K562 (cell line): ENCODE measurements around the gene CASR. TPM values are rescaled to one million over a fixed set of nuclear protein-coding genes. Genes with fewer than 3 reads are reported as not detected.

Experiments
- CHD4 ChIP-seq: fragments of 200-600 bp; sonication (generic); IDR thresholded peaks from 3 replicates; pipeline ENCODE4 v1.6.1; 2012; ENCODE audit warnings: low read depth, mild to moderate bottlenecking, mixed read lengths, low read length, inconsistent platforms; ENCODE audit not compliant: insufficient read depth, insufficient replicate concordance, poor library complexity, severe bottlenecking
- NELFE ChIP-seq: IDR thresholded peaks from 2 replicates; pipeline ENCODE4 v1.6.1; 2011; ENCODE audit warnings: mild to moderate bottlenecking; ENCODE audit not compliant: insufficient read depth, insufficient read length
- PHB ChIP-seq: fragments of 250-450 bp; sonication (Bioruptor Pico); IDR thresholded peaks from 2 replicates; pipeline ENCODE4 v1.5.0; 2021
- ZSCAN29 ChIP-seq: fragments of 450-650 bp; IDR thresholded peaks from 2 replicates; pipeline ENCODE4 v1.6.1; 2017
- polyA plus RNA-seq, 8 experiments: library from polyadenylated mRNA; depleted of rRNA in 4 of 8; stranded (reverse) in 5 of 8; unstranded in 3 of 8; fragments of >200 nt; fragmentation: Nextera tagmentation in 2 of 8; fragmentation: Illumina TruSeq in 1 of 8; extraction: Ambion mirVana in 2 of 8; extraction: Trizol in 1 of 8; gene quantifications; 2 replicates each; pipeline versions ENCODE4 v1.2.1 to v1.2.3, GENCODE V29; 2011 to 2014; ENCODE audit warnings: inconsistent platforms in 1 of 8, missing spikeins in 1 of 8
- total RNA-seq, 7 experiments: library from RNA; depleted of rRNA in 6 of 7; stranded (reverse); fragments of >200 nt in 6 of 7; fragmentation: Illumina TruSeq in 2 of 7; extraction: Trizol in 2 of 7; gene quantifications; 2 replicates each; pipeline versions ENCODE4 v1.2.1 to v1.2.3, GENCODE V29; 2011 to 2021; ENCODE audit warnings: low replicate concordance in 1 of 7
- TF ChIP-seq, protein P1 (sequence below): fragments of 250-450 bp; sonication (Bioruptor Pico); IDR thresholded peaks from 2 replicates; pipeline ENCODE4 v1.4.0; 2020
- TF ChIP-seq, protein P2 (sequence below): sonication (generic); formaldehyde crosslinking; IDR thresholded peaks from 2 replicates; pipeline ENCODE4 v1.8.0; 2022; ENCODE audit warnings: mild to moderate bottlenecking, missing genetic modification reagents

CASR gene
- total and polyA plus RNA-seq, 9 of the 15 experiments (the other 6 are each of a cell fraction or from before 2014, with no cell fraction given) = not detected

DNA sequence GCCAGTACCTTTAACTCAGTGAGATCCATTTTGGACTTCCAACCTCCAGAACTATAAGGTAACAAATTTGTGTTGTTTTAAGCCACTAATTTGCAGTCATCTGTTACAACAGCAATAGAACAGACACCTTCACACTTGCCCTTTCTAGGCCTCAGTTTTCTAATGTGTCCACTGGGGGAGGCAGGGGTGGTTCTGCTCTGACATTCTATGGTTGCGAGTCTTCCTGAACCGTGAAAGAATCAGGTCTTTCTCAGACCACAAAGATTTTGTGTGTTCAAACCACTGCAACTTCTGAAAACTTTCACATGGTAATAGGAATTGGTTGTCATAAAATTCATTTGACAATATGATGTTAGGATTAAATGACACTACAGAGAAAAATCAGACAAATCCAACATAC is 114.8 kb downstream of the CASR start (continued):
- TF ChIP-seq, protein P1, sequence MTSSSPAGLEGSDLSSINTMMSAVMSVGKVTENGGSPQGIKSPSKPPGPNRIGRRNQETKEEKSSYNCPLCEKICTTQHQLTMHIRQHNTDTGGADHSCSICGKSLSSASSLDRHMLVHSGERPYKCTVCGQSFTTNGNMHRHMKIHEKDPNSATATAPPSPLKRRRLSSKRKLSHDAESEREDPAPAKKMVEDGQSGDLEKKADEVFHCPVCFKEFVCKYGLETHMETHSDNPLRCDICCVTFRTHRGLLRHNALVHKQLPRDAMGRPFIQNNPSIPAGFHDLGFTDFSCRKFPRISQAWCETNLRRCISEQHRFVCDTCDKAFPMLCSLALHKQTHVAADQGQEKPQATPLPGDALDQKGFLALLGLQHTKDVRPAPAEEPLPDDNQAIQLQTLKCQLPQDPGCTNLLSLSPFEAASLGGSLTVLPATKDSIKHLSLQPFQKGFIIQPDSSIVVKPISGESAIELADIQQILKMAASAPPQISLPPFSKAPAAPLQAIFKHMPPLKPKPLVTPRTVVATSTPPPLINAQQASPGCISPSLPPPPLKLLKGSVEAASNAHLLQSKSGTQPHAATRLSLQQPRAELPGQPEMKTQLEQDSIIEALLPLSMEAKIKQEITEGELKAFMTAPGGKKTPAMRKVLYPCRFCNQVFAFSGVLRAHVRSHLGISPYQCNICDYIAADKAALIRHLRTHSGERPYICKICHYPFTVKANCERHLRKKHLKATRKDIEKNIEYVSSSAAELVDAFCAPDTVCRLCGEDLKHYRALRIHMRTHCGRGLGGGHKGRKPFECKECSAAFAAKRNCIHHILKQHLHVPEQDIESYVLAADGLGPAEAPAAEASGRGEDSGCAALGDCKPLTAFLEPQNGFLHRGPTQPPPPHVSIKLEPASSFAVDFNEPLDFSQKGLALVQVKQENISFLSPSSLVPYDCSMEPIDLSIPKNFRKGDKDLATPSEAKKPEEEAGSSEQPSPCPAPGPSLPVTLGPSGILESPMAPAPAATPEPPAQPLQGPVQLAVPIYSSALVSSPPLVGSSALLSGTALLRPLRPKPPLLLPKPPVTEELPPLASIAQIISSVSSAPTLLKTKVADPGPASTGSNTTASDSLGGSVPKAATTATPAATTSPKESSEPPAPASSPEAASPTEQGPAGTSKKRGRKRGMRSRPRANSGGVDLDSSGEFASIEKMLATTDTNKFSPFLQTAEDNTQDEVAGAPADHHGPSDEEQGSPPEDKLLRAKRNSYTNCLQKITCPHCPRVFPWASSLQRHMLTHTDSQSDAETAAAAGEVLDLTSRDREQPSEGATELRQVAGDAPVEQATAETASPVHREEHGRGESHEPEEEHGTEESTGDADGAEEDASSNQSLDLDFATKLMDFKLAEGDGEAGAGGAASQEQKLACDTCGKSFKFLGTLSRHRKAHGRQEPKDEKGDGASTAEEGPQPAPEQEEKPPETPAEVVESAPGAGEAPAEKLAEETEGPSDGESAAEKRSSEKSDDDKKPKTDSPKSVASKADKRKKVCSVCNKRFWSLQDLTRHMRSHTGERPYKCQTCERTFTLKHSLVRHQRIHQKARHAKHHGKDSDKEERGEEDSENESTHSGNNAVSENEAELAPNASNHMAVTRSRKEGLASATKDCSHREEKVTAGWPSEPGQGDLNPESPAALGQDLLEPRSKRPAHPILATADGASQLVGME = no peak
- TF ChIP-seq, protein P2, sequence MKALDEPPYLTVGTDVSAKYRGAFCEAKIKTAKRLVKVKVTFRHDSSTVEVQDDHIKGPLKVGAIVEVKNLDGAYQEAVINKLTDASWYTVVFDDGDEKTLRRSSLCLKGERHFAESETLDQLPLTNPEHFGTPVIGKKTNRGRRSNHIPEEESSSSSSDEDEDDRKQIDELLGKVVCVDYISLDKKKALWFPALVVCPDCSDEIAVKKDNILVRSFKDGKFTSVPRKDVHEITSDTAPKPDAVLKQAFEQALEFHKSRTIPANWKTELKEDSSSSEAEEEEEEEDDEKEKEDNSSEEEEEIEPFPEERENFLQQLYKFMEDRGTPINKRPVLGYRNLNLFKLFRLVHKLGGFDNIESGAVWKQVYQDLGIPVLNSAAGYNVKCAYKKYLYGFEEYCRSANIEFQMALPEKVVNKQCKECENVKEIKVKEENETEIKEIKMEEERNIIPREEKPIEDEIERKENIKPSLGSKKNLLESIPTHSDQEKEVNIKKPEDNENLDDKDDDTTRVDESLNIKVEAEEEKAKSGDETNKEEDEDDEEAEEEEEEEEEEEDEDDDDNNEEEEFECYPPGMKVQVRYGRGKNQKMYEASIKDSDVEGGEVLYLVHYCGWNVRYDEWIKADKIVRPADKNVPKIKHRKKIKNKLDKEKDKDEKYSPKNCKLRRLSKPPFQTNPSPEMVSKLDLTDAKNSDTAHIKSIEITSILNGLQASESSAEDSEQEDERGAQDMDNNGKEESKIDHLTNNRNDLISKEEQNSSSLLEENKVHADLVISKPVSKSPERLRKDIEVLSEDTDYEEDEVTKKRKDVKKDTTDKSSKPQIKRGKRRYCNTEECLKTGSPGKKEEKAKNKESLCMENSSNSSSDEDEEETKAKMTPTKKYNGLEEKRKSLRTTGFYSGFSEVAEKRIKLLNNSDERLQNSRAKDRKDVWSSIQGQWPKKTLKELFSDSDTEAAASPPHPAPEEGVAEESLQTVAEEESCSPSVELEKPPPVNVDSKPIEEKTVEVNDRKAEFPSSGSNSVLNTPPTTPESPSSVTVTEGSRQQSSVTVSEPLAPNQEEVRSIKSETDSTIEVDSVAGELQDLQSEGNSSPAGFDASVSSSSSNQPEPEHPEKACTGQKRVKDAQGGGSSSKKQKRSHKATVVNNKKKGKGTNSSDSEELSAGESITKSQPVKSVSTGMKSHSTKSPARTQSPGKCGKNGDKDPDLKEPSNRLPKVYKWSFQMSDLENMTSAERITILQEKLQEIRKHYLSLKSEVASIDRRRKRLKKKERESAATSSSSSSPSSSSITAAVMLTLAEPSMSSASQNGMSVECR (CRISPR knock-in tag) = no peak
- TF ChIP-seq CHD4 = no peak
- no peak for TF ChIP-seq PHB (CRISPR knock-in tag)
- TF ChIP-seq NELFE = no peak
- TF ChIP-seq ZSCAN29 = no peak
